HCT116 (cell line): Measurements from ENCODE around the gene DUSP6. TPM values are rescaled to one million over a fixed set of nuclear protein-coding genes. Genes with fewer than 3 reads are reported as not detected.

Experiments used
- ATAC-seq: fragments of 200-7000 bp; cut with Tn5 transposase; 2 replicates; pipeline ENCODE4 v1.9.1; 2020; ENCODE audit warnings: mild to moderate bottlenecking, moderate library complexity
- BruUV-seq: library from RNA; stranded (reverse); fragments of 400-500 nt; replicated peaks from 2 replicates; lab custom pipeline; 2021; lab: Mats Ljungman, UMichigan
- CTCF ChIA-PET: fragments of 300-600 bp; sonication (Branson Sonifier 250); formaldehyde crosslinking; loops from one replicate; lab custom pipeline; 2021; ENCODE audit warnings: antibody characterized with exemption; lab: Charles Lee
- POLR2A ChIA-PET: fragments of 300-600, 350-600 bp; sonication (Branson Sonifier 250); formaldehyde crosslinking; loops from one replicate; lab custom pipeline; 2021; ENCODE audit warnings: antibody characterized with exemption; lab: Charles Lee
- RAD21 ChIA-PET, 2 experiments: fragments of 300-600 bp; sonication (Branson Sonifier 250); formaldehyde crosslinking; loops; one replicate each; lab custom pipeline; 2023; ENCODE audit warnings: low total read pairs in 2 of 2; ENCODE audit not compliant: uncharacterized antibody in 2 of 2, unreplicated experiment in 2 of 2, low non-redundant PET in 1 of 2; lab: Charles Lee
- DNase-seq: peaks from one replicate; pipeline ENCODE4 v3.0.0-alpha.2; 2010; ENCODE audit warnings: low read depth, low spot score
- H2AFZ ChIP-seq: fragments of 200-600 bp; shearing (Covaris generic), sonication (generic); 2 replicates; pipeline ENCODE4 v1.6.1; 2017; ENCODE audit warnings: low read depth, mixed run types, mixed read lengths, antibody characterized with exemption, low read length; ENCODE audit not compliant: poor library complexity, severe bottlenecking
- H3K27ac ChIP-seq: 2 replicates; pipeline ENCODE4 v1.5.1; 2012; ENCODE audit warnings: low read depth, low read length
- H3K27me3 ChIP-seq: fragments of 200-600 bp; sonication (generic); 2 replicates; pipeline ENCODE4 v1.6.1; 2016; ENCODE audit warnings: mixed run types, low read length, mixed read lengths; ENCODE audit not compliant: insufficient read depth
- H3K36me3 ChIP-seq, 2 experiments: fragments of 200-500 bp in 1 of 2; fragments of 200-600 bp in 1 of 2; sonication (Bioruptor generic) in 1 of 2; sonication (generic) in 1 of 2; 2 replicates each; pipeline versions ENCODE4 v1.5.1 to v1.6.1; 2014 to 2016; ENCODE audit warnings: low read length in 2 of 2, inconsistent platforms in 1 of 2, mixed read lengths in 1 of 2, mixed run types in 1 of 2; ENCODE audit not compliant: insufficient read depth in 2 of 2, control insufficient read depth in 1 of 2
- H3K4me1 ChIP-seq, 2 experiments: fragments of 200-600 bp in 1 of 2; sonication (generic) in 1 of 2; 2 replicates each; pipeline versions ENCODE4 v1.5.1 to v1.6.1; 2012 to 2017; ENCODE audit warnings: low read length in 2 of 2, inconsistent platforms in 1 of 2, mild to moderate bottlenecking in 1 of 2, mixed read lengths in 1 of 2, mixed run types in 1 of 2, moderate library complexity in 1 of 2; ENCODE audit not compliant: insufficient read depth in 2 of 2, control insufficient read depth in 1 of 2
- H3K4me2 ChIP-seq: fragments of 200-600 bp; sonication (generic); 2 replicates; pipeline ENCODE4 v1.6.1; 2017; ENCODE audit warnings: mixed run types, low read length, mixed read lengths
- H3K4me3 ChIP-seq, 2 experiments: fragments of 200-600 bp in 1 of 2; sonication (generic) in 1 of 2; replicated peaks in 1 of 2; 2 replicates each; pipeline ENCODE4 v1.5.1; 2011 to 2016; ENCODE audit warnings: low read length in 2 of 2, control low read depth in 1 of 2, low read depth in 1 of 2, mild to moderate bottlenecking in 1 of 2, mixed read lengths in 1 of 2, mixed run types in 1 of 2
- H3K79me2 ChIP-seq: fragments of 200-600 bp; sonication (generic); 2 replicates; pipeline ENCODE4 v1.6.1; 2017; ENCODE audit warnings: mild to moderate bottlenecking, mixed run types, low read length, moderate library complexity, mixed read lengths; ENCODE audit not compliant: insufficient read depth
- H3K9ac ChIP-seq: fragments of 200-600 bp; sonication (generic); 2 replicates; pipeline ENCODE4 v1.6.1; 2016; ENCODE audit warnings: low read length, mixed read lengths
- H3K9me2 ChIP-seq: fragments of 200-600 bp; sonication (generic), shearing (Covaris generic); 2 replicates; pipeline ENCODE4 v1.6.1; 2017; ENCODE audit warnings: mixed run types, mild to moderate bottlenecking, moderate library complexity; ENCODE audit not compliant: insufficient read depth
- H3K9me3 ChIP-seq, 2 experiments: fragments of 200-500 bp in 1 of 2; fragments of 200-600 bp in 1 of 2; sonication (Bioruptor generic) in 1 of 2; sonication (generic) in 1 of 2; 2 replicates each; pipeline ENCODE4 v1.6.1; 2014 to 2017; ENCODE audit warnings: low read length in 2 of 2, mixed read lengths in 2 of 2, inconsistent platforms in 1 of 2, low read depth in 1 of 2, mild to moderate bottlenecking in 1 of 2, mixed run types in 1 of 2, moderate library complexity in 1 of 2; ENCODE audit not compliant: control insufficient read depth in 1 of 2, insufficient read depth in 1 of 2
- H4K20me1 ChIP-seq: fragments of 200-600 bp; sonication (generic), shearing (Covaris generic); 2 replicates; pipeline ENCODE4 v1.6.1; 2017; ENCODE audit warnings: mixed run types, mild to moderate bottlenecking, moderate library complexity; ENCODE audit not compliant: insufficient read depth
- CEBPB ChIP-seq: IDR thresholded peaks from 2 replicates; pipeline ENCODE4 v1.6.1; 2012; ENCODE audit warnings: low read depth
- EGR1 ChIP-seq: IDR thresholded peaks from 2 replicates; pipeline ENCODE4 v1.6.1; 2012; ENCODE audit warnings: low read depth
- ELF1 ChIP-seq: IDR thresholded peaks from 2 replicates; pipeline ENCODE4 v1.6.1; 2012; ENCODE audit warnings: low read depth, borderline replicate concordance
- EZH2 ChIP-seq: fragments of 200-600 bp; sonication (generic); IDR thresholded peaks from 2 replicates; pipeline ENCODE4 v1.6.1; 2017; ENCODE audit warnings: antibody characterized with exemption, mixed run types
- POLR2A ChIP-seq: IDR thresholded peaks from 2 replicates; pipeline ENCODE4 v1.7.0; 2011; ENCODE audit warnings: borderline replicate concordance; ENCODE audit not compliant: insufficient read depth, insufficient read length; ENCODE audit errors: extremely low read depth
- POLR2AphosphoS5 ChIP-seq: IDR thresholded peaks from 2 replicates; pipeline ENCODE4 v1.6.1; 2011; ENCODE audit warnings: mild to moderate bottlenecking, low read depth, low read length, moderate library complexity
- RAD21 ChIP-seq: IDR thresholded peaks from 2 replicates; pipeline ENCODE4 v1.6.1; 2012; ENCODE audit warnings: low read depth, mild to moderate bottlenecking
- SRF ChIP-seq: IDR thresholded peaks from 2 replicates; pipeline ENCODE4 v1.6.1; 2012; ENCODE audit warnings: low read depth
- TCF7L2 ChIP-seq: IDR thresholded peaks from 2 replicates; pipeline ENCODE4 v1.7.0; 2011; ENCODE audit warnings: borderline replicate concordance, inconsistent platforms; ENCODE audit not compliant: insufficient read depth, insufficient read length; ENCODE audit errors: extremely low read depth
- intact Hi-C: fragments of 100-400 bp; cut with micrococcal nuclease; formaldehyde crosslinking; loops from 2 replicates; pipeline ENCODE4 v1.10.0; 2022
- total RNA-seq: library from RNA; stranded (reverse); gene quantifications from one replicate; pipeline ENCODE4 v1.2.1, GENCODE V29; 2021; ENCODE audit not compliant: unreplicated experiment
- TF ChIP-seq, protein P1 (sequence below): IDR thresholded peaks from 2 replicates; pipeline ENCODE4 v1.6.1; 2011; ENCODE audit warnings: mild to moderate bottlenecking, low read length, moderate library complexity; ENCODE audit not compliant: insufficient replicate concordance; ENCODE audit errors: extremely low read depth
- TF ChIP-seq, protein P2 (sequence below): IDR thresholded peaks from 2 replicates; pipeline ENCODE4 v1.6.1; 2012
- TF ChIP-seq, protein P3 (sequence below), 3 experiments: fragments of 200-600 bp in 1 of 3; sonication (generic) in 1 of 3; IDR thresholded peaks in 2 of 3; conservative IDR thresholded peaks in 1 of 3; 2 replicates each; pipeline ENCODE4 v1.5.1; 2012 to 2017; ENCODE audit warnings: low read depth in 2 of 3, low read length in 2 of 3, antibody characterized with exemption in 1 of 3, borderline replicate concordance in 1 of 3, control low read depth in 1 of 3, mild to moderate bottlenecking in 1 of 3, mixed read lengths in 1 of 3, mixed run types in 1 of 3, moderate library complexity in 1 of 3; ENCODE audit not compliant: insufficient read depth in 1 of 3

Gene DUSP6
- total RNA-seq, 1 experiment from 2014 or later = 219 TPM

DNA sequence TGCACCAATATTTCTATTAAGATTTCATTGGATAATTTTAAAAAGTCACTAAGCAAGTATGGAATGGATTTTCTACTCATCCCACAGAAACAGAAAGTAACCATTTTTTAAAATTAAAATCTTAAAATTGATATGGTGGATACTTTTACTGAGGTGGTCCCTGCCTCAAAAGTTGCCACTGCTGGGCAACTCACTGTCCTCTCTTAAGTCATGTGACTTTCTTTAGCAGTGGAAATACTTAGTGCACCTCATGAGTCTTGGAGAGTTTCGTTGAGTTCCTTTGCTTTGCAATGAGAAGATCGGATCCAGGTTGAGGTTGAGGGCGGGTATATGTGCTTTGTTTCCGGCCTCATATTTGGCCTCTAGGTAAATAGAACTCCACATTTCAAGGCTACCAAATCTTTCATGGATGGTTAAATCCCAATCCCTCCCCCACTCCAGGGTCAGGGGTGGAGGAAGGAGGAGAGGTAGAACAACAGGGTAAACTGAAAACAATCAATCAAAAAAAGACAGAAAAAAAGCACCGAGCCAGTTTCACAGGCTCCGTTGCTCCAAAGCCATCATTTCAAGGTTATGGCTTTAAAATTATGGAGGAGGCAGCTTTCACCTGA lies 39.5 kb upstream of the DUSP6 start:
- H3K9me3 ChIP-seq = no peaks in the 10 kb centered on the region
- peaks cover 0 to 3% of the 10 kb centered on the region in 2 experiments; a peak in 1 of 4 replicates for H3K4me1 ChIP-seq
- ATAC-seq = no peak
- H4K20me1 ChIP-seq = no peaks in the 10 kb centered on the region
- intact Hi-C loops = no loop called here
- BruUV-seq = no TSS peak
- H3K36me3 ChIP-seq = no peaks in the 10 kb centered on the region
- no peak overlapping the region for H3K4me3 ChIP-seq
- no peak overlapping the region for H3K9ac ChIP-seq
- no peaks in the 10 kb centered on the region for H3K27me3 ChIP-seq
- ChIA-PET CTCF (no interaction called here), RAD21 (no interaction called here), POLR2A (no interaction called here)
- DNase-seq = no peak
- H3K79me2 ChIP-seq = no peaks in the 10 kb centered on the region
- H2AFZ ChIP-seq = no peak overlapping the region
- no peak overlapping the region for H3K4me2 ChIP-seq
- no peak for TF ChIP-seq POLR2AphosphoS5
- no peak for TF ChIP-seq RAD21
- TF ChIP-seq, protein P1, sequence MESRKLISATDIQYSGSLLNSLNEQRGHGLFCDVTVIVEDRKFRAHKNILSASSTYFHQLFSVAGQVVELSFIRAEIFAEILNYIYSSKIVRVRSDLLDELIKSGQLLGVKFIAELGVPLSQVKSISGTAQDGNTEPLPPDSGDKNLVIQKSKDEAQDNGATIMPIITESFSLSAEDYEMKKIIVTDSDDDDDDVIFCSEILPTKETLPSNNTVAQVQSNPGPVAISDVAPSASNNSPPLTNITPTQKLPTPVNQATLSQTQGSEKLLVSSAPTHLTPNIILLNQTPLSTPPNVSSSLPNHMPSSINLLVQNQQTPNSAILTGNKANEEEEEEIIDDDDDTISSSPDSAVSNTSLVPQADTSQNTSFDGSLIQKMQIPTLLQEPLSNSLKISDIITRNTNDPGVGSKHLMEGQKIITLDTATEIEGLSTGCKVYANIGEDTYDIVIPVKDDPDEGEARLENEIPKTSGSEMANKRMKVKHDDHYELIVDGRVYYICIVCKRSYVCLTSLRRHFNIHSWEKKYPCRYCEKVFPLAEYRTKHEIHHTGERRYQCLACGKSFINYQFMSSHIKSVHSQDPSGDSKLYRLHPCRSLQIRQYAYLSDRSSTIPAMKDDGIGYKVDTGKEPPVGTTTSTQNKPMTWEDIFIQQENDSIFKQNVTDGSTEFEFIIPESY = no peak
- no peak for TF ChIP-seq SRF
- TF ChIP-seq, protein P2, sequence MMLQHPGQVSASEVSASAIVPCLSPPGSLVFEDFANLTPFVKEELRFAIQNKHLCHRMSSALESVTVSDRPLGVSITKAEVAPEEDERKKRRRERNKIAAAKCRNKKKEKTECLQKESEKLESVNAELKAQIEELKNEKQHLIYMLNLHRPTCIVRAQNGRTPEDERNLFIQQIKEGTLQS = no peak
- TF ChIP-seq, protein P3, sequence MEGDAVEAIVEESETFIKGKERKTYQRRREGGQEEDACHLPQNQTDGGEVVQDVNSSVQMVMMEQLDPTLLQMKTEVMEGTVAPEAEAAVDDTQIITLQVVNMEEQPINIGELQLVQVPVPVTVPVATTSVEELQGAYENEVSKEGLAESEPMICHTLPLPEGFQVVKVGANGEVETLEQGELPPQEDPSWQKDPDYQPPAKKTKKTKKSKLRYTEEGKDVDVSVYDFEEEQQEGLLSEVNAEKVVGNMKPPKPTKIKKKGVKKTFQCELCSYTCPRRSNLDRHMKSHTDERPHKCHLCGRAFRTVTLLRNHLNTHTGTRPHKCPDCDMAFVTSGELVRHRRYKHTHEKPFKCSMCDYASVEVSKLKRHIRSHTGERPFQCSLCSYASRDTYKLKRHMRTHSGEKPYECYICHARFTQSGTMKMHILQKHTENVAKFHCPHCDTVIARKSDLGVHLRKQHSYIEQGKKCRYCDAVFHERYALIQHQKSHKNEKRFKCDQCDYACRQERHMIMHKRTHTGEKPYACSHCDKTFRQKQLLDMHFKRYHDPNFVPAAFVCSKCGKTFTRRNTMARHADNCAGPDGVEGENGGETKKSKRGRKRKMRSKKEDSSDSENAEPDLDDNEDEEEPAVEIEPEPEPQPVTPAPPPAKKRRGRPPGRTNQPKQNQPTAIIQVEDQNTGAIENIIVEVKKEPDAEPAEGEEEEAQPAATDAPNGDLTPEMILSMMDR (IDR thresholded peaks at IDR 0.05 in 2 of 3, conservative IDR thresholded peaks at IDR 0.05 in 1 of 3; ENCODE audit: borderline replicate concordance in 1 of 3, insufficient read depth in 1 of 3, low read depth in 2 of 3, low read length in 2 of 3) = no peak
- TF ChIP-seq CEBPB = no peak
- TF ChIP-seq ELF1 = no peak
- no peak for TF ChIP-seq POLR2A
- TF ChIP-seq EGR1 = no peak
- TF ChIP-seq EZH2 = no peak
- no peak for TF ChIP-seq TCF7L2
- H3K27ac ChIP-seq = no peak overlapping the region
- H3K9me2 ChIP-seq = no peaks in the 10 kb centered on the region
